Measurements from ENCODE around the gene TEX30.

TEX30 gene

GRCh38 chr13:102779436-102780159 is 6.0 kb upstream of the TEX30 start:
- DNase-seq (ENCODE audit: low read depth in 2 of 2) = peak in 1 of 2 experiments; percentile 2

DNA sequence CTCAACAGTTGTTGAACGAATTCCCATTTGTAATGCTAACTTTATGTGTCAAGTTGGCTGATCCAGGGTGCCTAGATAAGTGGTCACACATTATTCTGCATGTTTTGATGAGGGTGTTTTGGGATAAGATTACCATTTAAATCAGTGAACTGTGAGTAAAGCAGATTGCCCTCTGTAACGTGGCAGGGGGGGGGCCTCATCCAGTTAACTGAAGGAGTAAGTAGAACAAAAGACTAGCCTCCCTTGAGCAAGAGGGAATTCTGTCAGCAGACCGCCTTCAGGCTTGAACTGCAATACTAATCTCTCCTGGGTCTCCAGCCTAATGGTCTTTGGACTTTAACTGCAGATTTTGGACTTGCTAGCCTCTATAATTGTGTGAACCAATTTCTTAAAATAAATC is 4.2 kb upstream of the TEX30 start:
- no peak for DNase-seq (ENCODE audit: low read depth in 2 of 2)

GRCh38 chr13:102776271-102776670 is 2.7 kb upstream of the TEX30 start:
- DNase-seq (ENCODE audit: low read depth in 2 of 2) = no peak

GRCh38 chr13:102774591-102775520 is 1.3 kb upstream of the TEX30 start:
- DNase-seq (ENCODE audit: low read depth in 2 of 2) = no peak

GRCh38 chr13:102774214-102774568 is 605 bp upstream of the TEX30 start:
- peak in 1 of 2 experiments; percentile 8 for DNase-seq (ENCODE audit: low read depth in 2 of 2)

DNA sequence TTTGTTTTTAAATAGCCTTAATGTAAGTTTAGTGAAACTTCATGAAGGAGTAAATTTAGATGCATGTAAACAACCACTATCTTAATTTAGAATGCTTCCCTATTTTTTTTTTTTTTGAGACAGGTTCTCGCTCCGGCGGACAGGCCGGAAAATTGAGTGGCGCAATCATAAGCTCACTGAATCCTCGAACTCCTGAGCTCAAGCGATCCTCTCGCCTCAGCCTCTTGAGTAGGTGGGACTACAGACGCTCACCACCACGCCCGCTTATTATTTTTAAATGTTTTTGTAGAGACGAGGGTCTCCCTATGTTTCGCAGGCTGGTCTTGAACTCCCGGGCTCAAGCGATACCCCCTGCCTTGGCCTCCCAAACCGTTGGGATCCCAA is 1.6 kb downstream of the TEX30 start:
- no peak for DNase-seq (ENCODE audit: low read depth in 2 of 2)

- no peak for DNase-seq (ENCODE audit: low read depth in 2 of 2)
Measured at GRCh38 chr13:102771298-102772041, 2.1 kb downstream of the TEX30 start.

DNA sequence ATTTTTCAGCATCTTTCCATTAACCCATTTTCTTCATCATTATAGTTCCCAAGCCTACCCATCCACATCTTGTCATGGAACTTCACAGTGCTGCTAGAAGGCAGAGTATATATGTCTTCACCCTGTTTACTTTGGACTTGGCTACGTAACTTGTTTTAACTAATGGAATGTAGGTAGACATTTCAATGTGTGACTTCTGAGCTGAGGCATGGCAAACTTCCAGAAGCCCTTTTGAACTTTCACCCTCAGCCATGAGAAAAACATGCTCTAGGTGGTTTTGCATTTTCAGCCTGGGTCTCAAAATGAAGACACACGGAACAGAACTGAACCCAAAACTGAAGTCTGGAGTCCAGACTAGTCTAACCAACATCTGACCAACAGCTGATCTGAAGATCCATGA is 3.2 kb downstream of the TEX30 start:
- DNase-seq (ENCODE audit: low read depth in 2 of 2) = no peak

- DNase-seq (ENCODE audit: low read depth in 2 of 2) = no peak
Measured at GRCh38 chr13:102769679-102770078, 3.9 kb downstream of the TEX30 start.

- DNase-seq (ENCODE audit: low read depth in 2 of 2) = no peak
Measured at GRCh38 chr13:102768909-102769308, 4.7 kb downstream of the TEX30 start.

DNA sequence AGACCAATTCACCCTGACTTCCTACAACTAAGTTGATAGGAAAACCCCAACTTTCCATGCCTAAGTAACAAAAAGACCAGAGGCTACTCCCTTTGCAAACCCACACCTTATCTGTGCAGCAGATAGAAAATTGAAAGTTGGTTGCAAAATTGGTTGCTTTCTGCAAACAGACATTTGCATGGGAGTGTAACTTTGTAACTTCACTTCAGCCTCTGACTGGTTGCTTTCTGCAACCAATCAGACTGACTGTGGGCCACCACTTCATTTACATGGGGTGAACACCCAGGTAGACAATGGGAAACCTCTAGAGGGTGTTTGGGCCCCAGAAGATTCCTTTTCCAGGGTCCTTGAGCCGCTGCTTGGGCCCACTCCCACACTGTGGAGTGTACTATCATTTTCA is 9.8 kb downstream of the TEX30 start:
- DNase-seq (ENCODE audit: low read depth in 2 of 2) = no peak

DNA sequence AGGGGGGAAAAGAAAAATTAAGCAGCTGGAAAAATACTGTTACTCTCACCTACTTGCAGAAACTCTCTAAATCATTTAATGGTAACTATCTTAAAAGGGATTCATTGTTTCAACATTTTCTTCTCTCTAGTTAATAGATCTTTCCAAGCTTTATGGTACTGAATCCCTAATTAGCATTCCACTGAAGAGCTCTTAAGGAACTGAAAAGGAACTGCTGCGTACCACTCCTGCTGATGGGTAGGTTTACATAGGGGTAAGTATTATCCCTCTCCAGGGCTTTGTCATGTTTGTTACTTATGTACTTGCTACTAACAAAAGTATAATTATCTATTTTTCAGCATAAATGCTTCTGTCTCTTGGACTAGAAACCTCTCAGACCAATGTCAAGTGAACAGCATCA is 12.5 kb downstream of the TEX30 start:
- DNase-seq (ENCODE audit: low read depth in 2 of 2) = no peak

DNA sequence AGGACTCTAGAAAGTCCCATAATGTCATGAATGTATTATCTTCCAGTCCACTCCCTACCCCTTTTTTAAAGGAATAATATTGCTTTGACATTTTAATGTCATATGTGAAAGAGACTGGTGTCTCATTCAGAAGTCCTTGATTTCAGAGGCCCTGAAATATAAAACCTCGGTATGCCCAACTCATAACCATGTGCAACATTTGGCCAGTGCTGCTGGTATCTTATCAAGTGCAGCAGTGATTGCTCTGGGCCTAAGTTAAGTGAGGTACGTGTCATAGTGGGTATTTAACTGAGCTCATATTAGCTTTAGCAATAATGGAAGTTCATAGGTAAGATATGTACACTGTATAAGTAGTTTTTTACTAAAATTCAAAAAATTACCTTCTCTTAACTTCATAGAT is 14.7 kb downstream of the TEX30 start:
- DNase-seq (ENCODE audit: low read depth in 2 of 2) = no peak

GRCh38 chr13:102757006-102757405 is 16.6 kb downstream of the TEX30 start:
- DNase-seq (ENCODE audit: low read depth in 2 of 2) = no peak

DNA sequence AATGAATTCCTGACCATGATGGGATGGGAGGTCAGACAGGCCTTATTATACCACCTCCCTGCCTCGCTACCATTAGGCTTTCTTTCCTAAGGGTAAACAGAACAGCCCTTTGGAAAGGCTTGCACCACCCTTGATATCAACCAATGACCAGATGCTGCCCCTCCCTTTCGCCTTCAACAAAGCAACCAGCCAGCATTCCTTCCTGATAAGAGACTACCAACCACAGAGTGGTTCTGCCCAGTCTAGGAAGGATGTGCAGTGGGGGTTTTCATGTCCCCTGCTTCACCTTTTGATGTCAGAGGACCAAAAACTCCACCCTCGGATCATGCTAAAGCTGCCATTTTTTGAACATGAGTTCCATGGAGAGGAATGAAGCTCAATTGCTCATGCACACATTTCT is 21.7 kb downstream of the TEX30 start:
- no peak for DNase-seq (ENCODE audit: low read depth in 2 of 2)

DNA sequence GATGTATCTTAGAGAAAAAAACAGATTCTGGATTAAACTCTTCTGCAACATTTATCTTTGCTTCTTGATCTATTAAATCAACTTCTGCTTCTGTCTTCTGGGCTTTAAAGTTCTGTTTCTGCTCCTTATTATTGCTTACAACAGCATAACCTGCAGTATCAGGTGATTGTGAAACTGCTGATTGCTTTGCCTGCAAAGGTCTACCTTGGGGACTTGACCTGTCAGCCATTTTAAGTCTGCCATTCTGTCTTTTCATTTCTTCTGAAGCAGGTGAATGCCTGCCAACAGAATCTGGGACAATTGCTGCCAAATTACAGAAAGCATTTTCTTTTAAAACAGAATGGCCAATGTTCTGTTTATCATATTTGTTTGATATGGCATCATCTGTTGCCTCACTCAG is 31.1 kb downstream of the TEX30 start:
- DNase-seq (ENCODE audit: low read depth in 2 of 2) = no peak

- DNase-seq (ENCODE audit: low read depth in 2 of 2) = no peak
Measured at GRCh38 chr13:102742101-102742500, 31.5 kb downstream of the TEX30 start.

GRCh38 chr13:102729560-102730270 is 43.9 kb downstream of the TEX30 start:
- DNase-seq (ENCODE audit: low read depth in 2 of 2) = no peak

DNA sequence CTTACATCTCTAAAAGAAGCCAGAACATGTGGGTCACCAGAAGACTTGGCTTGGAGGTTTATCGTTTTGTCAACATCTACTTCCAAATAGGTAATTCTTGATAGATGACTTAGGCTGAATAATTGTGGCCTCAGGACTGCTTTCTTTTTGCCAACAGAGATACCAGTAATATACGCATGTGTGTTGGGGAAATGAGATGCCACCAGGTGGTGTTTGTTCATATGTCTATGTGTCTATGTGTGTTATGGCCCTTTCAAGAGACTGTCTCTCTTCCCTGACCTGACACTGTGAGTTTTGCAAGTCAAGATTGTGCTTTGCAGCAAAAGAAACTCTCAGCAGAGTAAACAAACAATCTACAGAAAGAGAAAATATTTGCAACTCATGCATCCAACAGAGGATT is 47.2 kb downstream of the TEX30 start:
- DNase-seq (ENCODE audit: low read depth in 2 of 2) = no peak

GRCh38 chr13:102724923-102725322 is 48.7 kb downstream of the TEX30 start:
- no peak for DNase-seq (ENCODE audit: low read depth in 2 of 2)

- DNase-seq (ENCODE audit: low read depth in 2 of 2) = no peak
Measured at GRCh38 chr13:102721800-102722231, 51.8 kb downstream of the TEX30 start.

GRCh38 chr13:102718746-102719145 is 54.8 kb downstream of the TEX30 start:
- no peak for DNase-seq (ENCODE audit: low read depth in 2 of 2)

Data from stimulated activated CD4-positive, alpha-beta T cell treated with anti-CD3 and anti-CD28 coated beads, Interleukin-12 subunit alpha, Interleukin-12 subunit beta, amount 100 ng/mL, for 24 hours (primary cell).